Measurements from ENCODE around the gene RPL35. TPM values are rescaled to one million over a fixed set of nuclear protein-coding genes. Genes with fewer than 3 reads are reported as not detected.

Gene RPL35
- total and polyA plus RNA-seq, 2 of the 8 experiments (the other 6 are each of a cell fraction or from before 2014, with no cell fraction given) = 1,831 to 2,448 TPM

- no peak for TF ChIP-seq CHD7 (IDR thresholded peaks at IDR 0.05; ENCODE audit: insufficient replicate concordance, low read length)
- TF ChIP-seq MAFK (IDR thresholded peaks at IDR 0.05; ENCODE audit: low read depth, low read length) = no peak
- no peak for TF ChIP-seq JUN (IDR thresholded peaks at IDR 0.05; ENCODE audit: low read depth, low read length)
- TF ChIP-seq NANOG (IDR thresholded peaks at IDR 0.05; ENCODE audit: insufficient read depth, low read depth, low read length, poor library complexity, severe bottlenecking) = no peak
- no peak for TF ChIP-seq SIN3A (conservative IDR thresholded peaks at IDR 0.05 in 1 of 2, IDR thresholded peaks at IDR 0.05 in 1 of 2; ENCODE audit: low read depth in 1 of 2, low read length in 2 of 2)
- TF ChIP-seq EP300 (IDR thresholded peaks at IDR 0.05; ENCODE audit: borderline replicate concordance in 1 of 2, low read depth in 2 of 2, low read length in 2 of 2) = no peak
- no peak for TF ChIP-seq ATF2 (IDR thresholded peaks at IDR 0.05; ENCODE audit: low read length)
- no peak for TF ChIP-seq SRF (IDR thresholded peaks at IDR 0.05; ENCODE audit: low read depth, low read length)
- no peak for TF ChIP-seq POLR2A (IDR thresholded peaks at IDR 0.05; ENCODE audit: control extremely low read depth in 1 of 2, low read depth in 2 of 2, low read length in 2 of 2)
- no peak for TF ChIP-seq JUND (IDR thresholded peaks at IDR 0.05; ENCODE audit: low read length)
These were observed 23.8 kb upstream of the RPL35 start (continued) for GRCh38 chr9:124885551-124885950.
